ENCODE measurements around the gene RUNX2.
A peak's percentile ranks its signal among the peaks of the same experiment; 100 is the strongest.

Gene RUNX2

DNA sequence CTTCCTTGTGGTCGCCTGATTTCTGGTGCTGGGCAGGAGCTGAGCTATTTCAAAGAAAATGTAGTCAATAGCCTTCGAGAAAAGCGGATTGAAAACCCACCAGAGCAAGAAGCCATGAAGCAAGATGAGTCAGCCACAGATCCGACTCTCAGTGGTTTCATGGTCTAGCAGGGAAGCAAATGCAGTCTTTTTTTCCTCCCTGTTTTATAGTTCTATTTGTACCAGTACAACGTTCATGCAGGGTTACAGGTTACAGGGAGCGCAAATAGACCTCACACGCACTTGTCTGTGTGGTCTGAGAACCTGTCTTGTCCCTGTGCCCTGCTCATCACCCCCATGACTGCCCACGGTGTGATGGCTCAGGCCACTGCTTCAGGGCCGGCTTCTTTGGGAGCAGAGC, 359.4 kb downstream of the RUNX2 start:
- no peak overlapping the region for H3K9ac ChIP-seq (ENCODE audit: low read length)
- H2BK12ac ChIP-seq (ENCODE audit: low read length), result no peak overlapping the region
- WGBS (ENCODE audit: extremely low coverage, insufficient coverage, insufficient read length), result no CpG with 5 or more reads among the region's 9 CpGs
- H2BK120ac ChIP-seq (ENCODE audit: insufficient read depth, low read length, poor library complexity), result no peak overlapping the region
- no peaks in the 10 kb centered on the region for H3K79me1 ChIP-seq (ENCODE audit: low read length)
- H3K4ac ChIP-seq (ENCODE audit: low read depth, low read length), result no peak overlapping the region
- no peak overlapping the region for H3K4me2 ChIP-seq (ENCODE audit: low read length)
- H2AK5ac ChIP-seq (ENCODE audit: low read length), result no peak overlapping the region
- H3K4me1 ChIP-seq (ENCODE audit: control insufficient read depth in 1 of 2, insufficient read depth in 2 of 2, low read length in 2 of 2), result peaks cover 0 to 2% of the 10 kb centered on the region in 2 experiments
- no peak overlapping the region for H4K91ac ChIP-seq (ENCODE audit: low read depth, low read length)
- no peak overlapping the region for H4K12ac ChIP-seq (ENCODE audit: low read depth, low read length)
- no peaks in the 10 kb centered on the region for H3K27me3 ChIP-seq (ENCODE audit: insufficient read depth, low read length)
- H3K23ac ChIP-seq (ENCODE audit: low read length), result no peak overlapping the region
- no peaks in the 10 kb centered on the region for H3K9me3 ChIP-seq (ENCODE audit: insufficient read depth, low read depth, low read length)
- no peak overlapping the region for H3K18ac ChIP-seq (ENCODE audit: low read length)
- no peak overlapping the region for H4K8ac ChIP-seq (ENCODE audit: low read depth, low read length)
- H2AFZ ChIP-seq (ENCODE audit: insufficient read depth, low read length, poor library complexity), result no peak overlapping the region
- DNase-seq, result no peak
- no peak overlapping the region for H2BK5ac ChIP-seq (ENCODE audit: low read depth, low read length, poor library complexity)
- no peaks in the 10 kb centered on the region for H3K36me3 ChIP-seq (ENCODE audit: control insufficient read depth in 1 of 2, insufficient read depth in 2 of 2, low read length in 2 of 2)
- H3K27ac ChIP-seq (ENCODE audit: low read depth, low read length), result no peak overlapping the region
- H3K79me2 ChIP-seq (ENCODE audit: control insufficient read depth, insufficient read depth, low read length, poor library complexity), result no peaks in the 10 kb centered on the region
- no peak overlapping the region for H3K4me3 ChIP-seq (ENCODE audit: low read depth, low read length)
- no peak overlapping the region for H3K14ac ChIP-seq (ENCODE audit: low read length)

DNA sequence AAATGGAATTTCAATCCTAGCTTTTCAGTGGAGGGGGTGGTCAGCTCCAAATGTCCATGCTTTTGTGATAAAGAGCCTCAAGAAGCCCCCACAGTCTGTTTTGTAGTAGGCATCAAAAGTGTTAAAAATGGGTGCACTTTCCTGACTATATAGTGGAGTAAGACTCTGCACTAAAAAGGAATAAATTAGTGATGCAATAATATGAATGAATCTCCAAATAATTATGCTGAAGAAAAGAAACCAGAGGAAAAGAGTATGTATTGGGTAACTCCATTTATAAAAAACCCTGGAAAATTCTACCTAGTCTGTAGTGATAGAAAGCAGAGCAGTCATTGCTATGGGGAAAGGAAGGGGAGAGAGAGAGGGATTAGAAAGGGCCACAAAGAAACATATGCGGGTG, 360.1 kb downstream of the RUNX2 start:
- no peaks in the 10 kb centered on the region for H3K79me1 ChIP-seq (ENCODE audit: low read length)
- H3K23ac ChIP-seq (ENCODE audit: low read length), result no peak overlapping the region
- H3K14ac ChIP-seq (ENCODE audit: low read length), result no peak overlapping the region
- H3K9ac ChIP-seq (ENCODE audit: low read length), result no peak overlapping the region
- no peak overlapping the region for H3K4me3 ChIP-seq (ENCODE audit: low read depth, low read length)
- H2AK5ac ChIP-seq (ENCODE audit: low read length), result no peak overlapping the region
- no peak overlapping the region for H3K27ac ChIP-seq (ENCODE audit: low read depth, low read length)
- no peak overlapping the region for H3K18ac ChIP-seq (ENCODE audit: low read length)
- no peak overlapping the region for H4K8ac ChIP-seq (ENCODE audit: low read depth, low read length)
- no peak overlapping the region for H2BK120ac ChIP-seq (ENCODE audit: insufficient read depth, low read length, poor library complexity)
- no peak for DNase-seq
- H3K79me2 ChIP-seq (ENCODE audit: control insufficient read depth, insufficient read depth, low read length, poor library complexity), result no peaks in the 10 kb centered on the region
- H2BK12ac ChIP-seq (ENCODE audit: low read length), result no peak overlapping the region
- WGBS (ENCODE audit: extremely low coverage, insufficient coverage, insufficient read length), result no CpG with 5 or more reads among the region's 1 CpG
- H2BK5ac ChIP-seq (ENCODE audit: low read depth, low read length, poor library complexity), result no peak overlapping the region
- H3K36me3 ChIP-seq (ENCODE audit: control insufficient read depth in 1 of 2, insufficient read depth in 2 of 2, low read length in 2 of 2), result no peaks in the 10 kb centered on the region
- no peaks in the 10 kb centered on the region for H3K9me3 ChIP-seq (ENCODE audit: insufficient read depth, low read depth, low read length)
- H3K27me3 ChIP-seq (ENCODE audit: insufficient read depth, low read length), result no peaks in the 10 kb centered on the region
- H3K4ac ChIP-seq (ENCODE audit: low read depth, low read length), result no peak overlapping the region
- no peak overlapping the region for H3K4me2 ChIP-seq (ENCODE audit: low read length)
- H4K91ac ChIP-seq (ENCODE audit: low read depth, low read length), result no peak overlapping the region
- H3K4me1 ChIP-seq (ENCODE audit: control insufficient read depth in 1 of 2, insufficient read depth in 2 of 2, low read length in 2 of 2), result peaks cover 0 to 2% of the 10 kb centered on the region in 2 experiments
- no peak overlapping the region for H4K12ac ChIP-seq (ENCODE audit: low read depth, low read length)
- H2AFZ ChIP-seq (ENCODE audit: insufficient read depth, low read length, poor library complexity), result no peak overlapping the region

DNA sequence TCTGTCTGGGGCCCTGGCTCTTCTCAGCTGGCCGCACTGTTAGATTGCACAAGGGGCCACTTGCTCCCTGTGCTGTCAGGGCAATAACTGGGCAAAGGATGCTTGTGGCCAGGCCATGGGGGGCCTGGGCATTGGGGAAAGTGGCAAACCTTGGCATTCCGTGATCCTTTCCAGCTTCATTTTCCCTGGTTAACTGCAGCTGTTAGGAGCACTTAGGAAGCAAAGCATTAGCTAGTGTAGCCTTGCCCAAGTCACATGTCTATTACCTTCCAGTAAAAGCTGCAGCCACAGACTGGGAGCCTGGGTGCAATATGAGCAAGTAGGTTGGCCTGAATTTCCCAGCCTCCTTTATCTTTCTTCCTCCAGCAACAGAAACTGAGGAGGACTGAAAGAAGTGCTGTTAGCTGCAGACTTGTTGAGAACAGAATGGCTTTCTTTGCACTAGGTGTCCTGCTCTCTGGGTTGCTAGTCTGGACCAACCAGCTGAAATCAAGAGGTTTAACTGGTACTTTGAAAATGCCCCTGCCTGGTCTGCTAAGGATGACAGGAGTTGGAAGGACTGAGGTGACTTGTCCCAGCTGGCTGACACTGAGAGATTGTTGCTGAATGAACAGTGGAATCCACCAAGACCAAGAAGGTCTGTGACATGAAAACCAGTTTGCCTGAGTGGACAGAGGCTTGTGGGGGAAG, 361.9 kb downstream of the RUNX2 start:
- Histone ChIP-seq H2AK5ac (ENCODE audit: low read length) (no peak overlapping the region), H3K27ac (ENCODE audit: low read depth, low read length) (no peak overlapping the region), H3K4me3 (ENCODE audit: low read depth, low read length) (no peak overlapping the region), H3K18ac (ENCODE audit: low read length) (no peak overlapping the region), H3K27me3 (ENCODE audit: insufficient read depth, low read length) (no peaks in the 10 kb centered on the region), H4K91ac (ENCODE audit: low read depth, low read length) (no peak overlapping the region), H2BK5ac (ENCODE audit: low read depth, low read length, poor library complexity) (no peak overlapping the region), H2AFZ (ENCODE audit: insufficient read depth, low read length, poor library complexity) (no peak overlapping the region), H4K8ac (ENCODE audit: low read depth, low read length) (no peak overlapping the region), H3K9me3 (ENCODE audit: insufficient read depth, low read depth, low read length) (no peaks in the 10 kb centered on the region), H3K4me1 (ENCODE audit: control insufficient read depth in 1 of 2, insufficient read depth in 2 of 2, low read length in 2 of 2) (peaks cover 0 to 2% of the 10 kb centered on the region in 2 experiments), H3K4me2 (ENCODE audit: low read length) (no peak overlapping the region), H3K9ac (ENCODE audit: low read length) (no peak overlapping the region), H3K14ac (ENCODE audit: low read length) (no peak overlapping the region), H3K4ac (ENCODE audit: low read depth, low read length) (no peak overlapping the region), H3K79me2 (ENCODE audit: control insufficient read depth, insufficient read depth, low read length, poor library complexity) (no peaks in the 10 kb centered on the region), H2BK12ac (ENCODE audit: low read length) (no peak overlapping the region), H2BK120ac (ENCODE audit: insufficient read depth, low read length, poor library complexity) (no peak overlapping the region), H4K12ac (ENCODE audit: low read depth, low read length) (no peak overlapping the region), H3K23ac (ENCODE audit: low read length) (no peak overlapping the region), H3K36me3 (ENCODE audit: control insufficient read depth in 1 of 2, insufficient read depth in 2 of 2, low read length in 2 of 2) (no peaks in the 10 kb centered on the region), H3K79me1 (ENCODE audit: low read length) (no peaks in the 10 kb centered on the region)
- WGBS (ENCODE audit: extremely low coverage, insufficient coverage, insufficient read length), result no CpG with 5 or more reads among the region's 2 CpGs
- DNase-seq, result no peak

DNA sequence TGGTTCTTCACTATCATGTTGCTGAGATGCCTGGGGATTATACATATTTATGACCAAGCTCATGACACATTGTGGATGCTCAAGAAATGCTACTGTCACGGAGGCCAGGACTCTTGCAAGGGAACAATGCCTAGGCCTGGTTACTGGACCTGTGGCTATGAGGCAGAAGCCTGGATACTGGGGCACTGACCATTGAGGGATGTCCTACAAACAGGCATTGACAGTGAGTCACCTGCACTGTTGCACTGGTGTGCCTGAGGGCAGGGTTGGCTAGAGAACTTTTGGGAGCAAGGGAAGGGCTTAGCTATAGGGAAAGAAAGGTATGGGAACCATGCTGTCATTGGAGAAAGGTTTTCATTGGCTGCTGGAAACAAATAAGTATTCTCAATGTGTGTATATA, 362.7 kb downstream of the RUNX2 start:
- Histone ChIP-seq H3K4me2 (ENCODE audit: low read length) (no peak overlapping the region), H3K18ac (ENCODE audit: low read length) (no peak overlapping the region), H4K12ac (ENCODE audit: low read depth, low read length) (no peak overlapping the region), H3K27me3 (ENCODE audit: insufficient read depth, low read length) (no peaks in the 10 kb centered on the region), H3K23ac (ENCODE audit: low read length) (no peak overlapping the region), H3K4me3 (ENCODE audit: low read depth, low read length) (no peak overlapping the region), H3K4ac (ENCODE audit: low read depth, low read length) (no peak overlapping the region), H2AK5ac (ENCODE audit: low read length) (no peak overlapping the region), H2BK5ac (ENCODE audit: low read depth, low read length, poor library complexity) (no peak overlapping the region), H4K8ac (ENCODE audit: low read depth, low read length) (no peak overlapping the region), H3K9ac (ENCODE audit: low read length) (no peak overlapping the region), H3K14ac (ENCODE audit: low read length) (no peak overlapping the region), H4K91ac (ENCODE audit: low read depth, low read length) (no peak overlapping the region), H3K27ac (ENCODE audit: low read depth, low read length) (no peak overlapping the region), H2BK12ac (ENCODE audit: low read length) (no peak overlapping the region), H2AFZ (ENCODE audit: insufficient read depth, low read length, poor library complexity) (no peak overlapping the region), H3K79me2 (ENCODE audit: control insufficient read depth, insufficient read depth, low read length, poor library complexity) (no peaks in the 10 kb centered on the region), H3K4me1 (ENCODE audit: control insufficient read depth in 1 of 2, insufficient read depth in 2 of 2, low read length in 2 of 2) (peaks cover 0 to 2% of the 10 kb centered on the region in 2 experiments), H3K79me1 (ENCODE audit: low read length) (no peaks in the 10 kb centered on the region), H3K36me3 (ENCODE audit: control insufficient read depth in 1 of 2, insufficient read depth in 2 of 2, low read length in 2 of 2) (no peaks in the 10 kb centered on the region), H2BK120ac (ENCODE audit: insufficient read depth, low read length, poor library complexity) (no peak overlapping the region), H3K9me3 (ENCODE audit: insufficient read depth, low read depth, low read length) (no peaks in the 10 kb centered on the region)
- WGBS (ENCODE audit: extremely low coverage, insufficient coverage, insufficient read length), result no CpG with 5 or more reads among the region's 1 CpG
- DNase-seq, result peak in 1 of 2 donors; percentile 33

Data from trophoblast cell (in vitro differentiated cells and primary cell).